ENCODE measurements around the gene PELI1.
A peak's percentile ranks its signal among the peaks of the same experiment; 100 is the strongest.
"Not testable (repeated sequence)": the region's sequence is repeated elsewhere in the genome, so short reads cannot be mapped to it uniquely, and the experiment has no call there.

PELI1 gene

GRCh38 chr2:64122358-64122757, 21.9 kb downstream of the PELI1 start:
- DNase-seq (ENCODE audit: low spot score): no peak

GRCh38 chr2:64120928-64121327, 23.3 kb downstream of the PELI1 start:
- DNase-seq (ENCODE audit: low spot score): no peak

- no peak for DNase-seq (ENCODE audit: low spot score)
Observed at GRCh38 chr2:64120008-64120407, 24.2 kb downstream of the PELI1 start.

GRCh38 chr2:64119369-64119768, 24.9 kb downstream of the PELI1 start:
- DNase-seq (ENCODE audit: low spot score): no peak

GRCh38 chr2:64115808-64116598, 28.2 kb downstream of the PELI1 start:
- DNase-seq (ENCODE audit: low spot score): peak; percentile 39

GRCh38 chr2:64114912-64115277, 29.3 kb downstream of the PELI1 start:
- DNase-seq (ENCODE audit: low spot score): no peak

GRCh38 chr2:64114063-64114911, 29.9 kb downstream of the PELI1 start:
- peak; percentile 88 for DNase-seq (ENCODE audit: low spot score)

GRCh38 chr2:64112016-64112415, 32.2 kb downstream of the PELI1 start:
- DNase-seq (ENCODE audit: low spot score): no peak

GRCh38 chr2:64111426-64111825, 32.8 kb downstream of the PELI1 start:
- DNase-seq (ENCODE audit: low spot score): no peak

GRCh38 chr2:64108666-64109241, 35.5 kb downstream of the PELI1 start:
- no peak for DNase-seq (ENCODE audit: low spot score)

- DNase-seq (ENCODE audit: low spot score): no peak
Observed at GRCh38 chr2:64106481-64106880, 37.7 kb downstream of the PELI1 start.

- DNase-seq (ENCODE audit: low spot score): no peak
Observed at GRCh38 chr2:64105670-64106461, 38.4 kb downstream of the PELI1 start.

GRCh38 chr2:64104933-64105332, 39.3 kb downstream of the PELI1 start:
- no peak for DNase-seq (ENCODE audit: low spot score)

- DNase-seq (ENCODE audit: low spot score): not testable (repeated sequence)
Observed at GRCh38 chr2:64102736-64103135, 41.5 kb downstream of the PELI1 start.

GRCh38 chr2:64101141-64101591, 43.1 kb downstream of the PELI1 start:
- peak; percentile 77 for DNase-seq (ENCODE audit: low spot score)

- DNase-seq (ENCODE audit: low spot score): not testable (repeated sequence)
Observed at GRCh38 chr2:64100584-64100983, 43.6 kb downstream of the PELI1 start.

- no peak for DNase-seq (ENCODE audit: low spot score)
Observed at GRCh38 chr2:64094663-64095382, 49.4 kb downstream of the PELI1 start.

- no peak for DNase-seq (ENCODE audit: low spot score)
Observed at GRCh38 chr2:64093341-64093740, 50.9 kb downstream of the PELI1 start.

GRCh38 chr2:64092502-64092901, 51.7 kb downstream of the PELI1 start:
- DNase-seq (ENCODE audit: low spot score): no peak

GRCh38 chr2:64090264-64090663, 54.0 kb downstream of the PELI1 start:
- DNase-seq (ENCODE audit: low spot score): no peak

- no peak for DNase-seq (ENCODE audit: low spot score)
Observed at GRCh38 chr2:64086347-64087082, 57.7 kb downstream of the PELI1 start.
